Neural cell (in vitro differentiated cells): Measurements from ENCODE around the gene SMNDC1. TPM values are rescaled to one million over a fixed set of nuclear protein-coding genes. Genes with fewer than 3 reads are reported as not detected.

Source experiments
- H2AFZ ChIP-seq: fragments of 200-600, 300-800 bp; sonication (generic), shearing (Covaris generic); 2 replicates; pipeline ENCODE4 v1.6.0; 2014; ENCODE audit warnings: low read depth, mild to moderate bottlenecking, antibody characterized with exemption, low read length, moderate library complexity
- H3F3A ChIP-seq: fragments of 200-600 bp; shearing (Covaris generic); 2 replicates; pipeline ENCODE4 v1.6.1; 2016; ENCODE audit warnings: mild to moderate bottlenecking, moderate library complexity, mixed read lengths, antibody characterized with exemption, low read length; ENCODE audit not compliant: insufficient read depth, poor library complexity, severe bottlenecking
- H3K27ac ChIP-seq: fragments of 200-600, 300-800 bp; sonication (generic), shearing (Covaris generic); 2 replicates; pipeline ENCODE4 v1.5.1; 2014; ENCODE audit warnings: mild to moderate bottlenecking, low read length, moderate library complexity
- H3K27me3 ChIP-seq: fragments of 300-800, 200-600 bp; sonication (generic), shearing (Covaris generic); 2 replicates; pipeline ENCODE4 v1.6.0; 2014; ENCODE audit warnings: mild to moderate bottlenecking, low read depth, low read length, moderate library complexity; ENCODE audit not compliant: insufficient read depth
- H3K36me3 ChIP-seq: fragments of 300-800, 200-600 bp; sonication (generic), shearing (Covaris generic); 2 replicates; pipeline ENCODE4 v1.5.1; 2014; ENCODE audit warnings: mild to moderate bottlenecking, antibody characterized with exemption, low read length, moderate library complexity; ENCODE audit not compliant: insufficient read depth
- H3K4me2 ChIP-seq: fragments of 300-800, 200-600 bp; sonication (generic), shearing (Covaris generic); 2 replicates; pipeline ENCODE4 v1.6.0; 2014; ENCODE audit warnings: mild to moderate bottlenecking, low read length
- H3K4me3 ChIP-seq: fragments of 300-800, 200-600 bp; sonication (generic), shearing (Covaris generic); 2 replicates; pipeline ENCODE4 v1.5.1; 2014; ENCODE audit warnings: mild to moderate bottlenecking, low read length, moderate library complexity
- H3K79me2 ChIP-seq: fragments of 200-600 bp; shearing (Covaris generic); replicated peaks from 2 replicates; pipeline ENCODE4 v1.6.0; 2014; ENCODE audit warnings: mild to moderate bottlenecking, low read length, moderate library complexity; ENCODE audit not compliant: insufficient read depth
- H3K9ac ChIP-seq: fragments of 300-800, 200-600 bp; sonication (generic), shearing (Covaris generic); 2 replicates; pipeline ENCODE4 v1.6.1; 2016; ENCODE audit warnings: mild to moderate bottlenecking, low read length, mixed read lengths
- H3K9me2 ChIP-seq: fragments of 200-600 bp; shearing (Covaris generic); 2 replicates; pipeline ENCODE4 v1.6.1; 2016; ENCODE audit warnings: mild to moderate bottlenecking, low read length, mixed read lengths; ENCODE audit not compliant: insufficient read depth
- H3K9me3 ChIP-seq: fragments of 200-600, 300-800 bp; sonication (generic), shearing (Covaris generic); 2 replicates; pipeline ENCODE4 v1.6.1; 2016; ENCODE audit warnings: mild to moderate bottlenecking, mixed run types, low read length, moderate library complexity, mixed read lengths
- H4K20me1 ChIP-seq: fragments of 200-600 bp; shearing (Covaris generic); 2 replicates; pipeline ENCODE4 v1.6.1; 2016; ENCODE audit warnings: mild to moderate bottlenecking, mixed run types; ENCODE audit not compliant: insufficient read depth
- CTCF ChIP-seq: fragments of 450-650 bp; IDR thresholded peaks from 2 replicates; pipeline ENCODE4 v1.5.1; 2014; ENCODE audit warnings: antibody characterized with exemption, mild to moderate bottlenecking, moderate library complexity; ENCODE audit not compliant: poor library complexity, severe bottlenecking
- EP300 ChIP-seq: fragments of 450-650 bp; conservative IDR thresholded peaks from 2 replicates; pipeline ENCODE4 v1.6.1; 2014; ENCODE audit warnings: antibody characterized with exemption, mild to moderate bottlenecking, moderate library complexity; ENCODE audit not compliant: poor library complexity, severe bottlenecking
- EZH2 ChIP-seq: fragments of 200-600, 300-800 bp; shearing (Covaris generic), sonication (generic); IDR thresholded peaks from 2 replicates; pipeline ENCODE4 v1.6.1; 2014; ENCODE audit warnings: antibody characterized with exemption, low read length, borderline replicate concordance, mild to moderate bottlenecking; ENCODE audit not compliant: insufficient read depth, poor library complexity, severe bottlenecking
- MXI1 ChIP-seq: fragments of 450-650 bp; conservative IDR thresholded peaks from 2 replicates; pipeline ENCODE4 v1.6.1; 2014; ENCODE audit warnings: antibody characterized with exemption, mild to moderate bottlenecking; ENCODE audit not compliant: poor library complexity, severe bottlenecking
- POLR2AphosphoS5 ChIP-seq: IDR thresholded peaks from 2 replicates; pipeline ENCODE4 v1.6.1; 2012
- RAD21 ChIP-seq: fragments of 450-650 bp; conservative IDR thresholded peaks from 2 replicates; pipeline ENCODE4 v1.6.1; 2014; ENCODE audit warnings: antibody characterized with exemption, mild to moderate bottlenecking, moderate library complexity
- REST ChIP-seq: IDR thresholded peaks from 2 replicates; pipeline ENCODE4 v1.6.1; 2012; ENCODE audit warnings: borderline replicate concordance
- SMC3 ChIP-seq: fragments of 450-650 bp; conservative IDR thresholded peaks from 2 replicates; pipeline ENCODE4 v1.6.1; 2014; ENCODE audit warnings: antibody characterized with exemption, mild to moderate bottlenecking, moderate library complexity; ENCODE audit not compliant: poor library complexity
- TAF1 ChIP-seq: IDR thresholded peaks from 2 replicates; pipeline ENCODE4 v1.6.1; 2012; ENCODE audit warnings: low read depth
- polyA minus RNA-seq: library from RNA; depleted of rRNA, polyadenylated mRNA; stranded (reverse); fragments of >200 nt; gene quantifications from 2 replicates; pipeline ENCODE4 v1.2.3, GENCODE V29; 2014
- polyA plus RNA-seq: library from polyadenylated mRNA; depleted of rRNA; stranded (reverse); fragments of >200 nt; gene quantifications from 2 replicates; pipeline ENCODE4 v1.2.3, GENCODE V29; 2014

Gene SMNDC1
- polyA plus RNA-seq (17.5 and 25.9 TPM in 2 replicates), polyA minus RNA-seq (25.6 and 26.9 TPM in 2 replicates)

GRCh38 chr10:110304780-110305421 is at the start of gene SMNDC1:
Gene SMNDC1, minus strand, starts transcription at chr10:110304920. Its CDS starts 1,333 bp downstream, at chr10:110303587.
- H3K9me3 ChIP-seq = no peaks in the 10 kb centered on the region
- no peaks in the 10 kb centered on the region for H3F3A ChIP-seq
- H3K36me3 ChIP-seq = peaks cover 17% of the 10 kb centered on the region
- peak within 1 kb of the TSS; percentile 96 for H3K4me2 ChIP-seq
- H3K79me2 ChIP-seq = peaks cover 44% of the 10 kb centered on the region
- H2AFZ ChIP-seq = peak within 1 kb of the TSS; percentile 84
- no peaks in the 10 kb centered on the region for H3K27me3 ChIP-seq
- H3K9me2 ChIP-seq = no peaks in the 10 kb centered on the region
- H3K27ac ChIP-seq = peak within 1 kb of the TSS; percentile 90
- peak within 1 kb of the TSS; percentile 92 for H3K9ac ChIP-seq
- TF ChIP-seq MXI1 (peak; percentile 45), TAF1 (peak; percentile 66), REST (peak; percentile 80), SMC3 (no peak), RAD21 (no peak), POLR2AphosphoS5 (peak; percentile 95), EP300 (peak; percentile 25), EZH2 (no peak), CTCF (no peak)
- no peaks in the 10 kb centered on the region for H4K20me1 ChIP-seq
- H3K4me3 ChIP-seq = peak within 1 kb of the TSS; percentile 90

GRCh38 chr10:110354322-110354766 is 49.6 kb upstream of the SMNDC1 start:
- no peak overlapping the region for H2AFZ ChIP-seq
- no peaks in the 10 kb centered on the region for H3K9me2 ChIP-seq
- no peaks in the 10 kb centered on the region for H3K79me2 ChIP-seq
- H3K27ac ChIP-seq = peak overlapping the region; percentile 69
- no peak overlapping the region for H3K4me2 ChIP-seq
- H4K20me1 ChIP-seq = no peaks in the 10 kb centered on the region
- peak overlapping the region; percentile 53 for H3K9ac ChIP-seq
- TF ChIP-seq CTCF (peak; percentile 52), RAD21 (no peak), SMC3 (peak; percentile 44)
- no peaks in the 10 kb centered on the region for H3K36me3 ChIP-seq
- no peaks in the 10 kb centered on the region for H3F3A ChIP-seq
- H3K9me3 ChIP-seq = no peaks in the 10 kb centered on the region
- no peaks in the 10 kb centered on the region for H3K27me3 ChIP-seq
- H3K4me3 ChIP-seq = peak overlapping the region; percentile 56
